ENCODE measurements around the gene GPR15. TPM values are rescaled to one million over a fixed set of nuclear protein-coding genes. Genes with fewer than 3 reads are reported as not detected.
A peak's percentile ranks its signal among the peaks of the same experiment; 100 is the strongest.

Gene GPR15
- 10 to 100 TPM in 2 of 5 experiments, 1 to 10 TPM in 3; 3.3 to 24.2 (median 5.1) TPM for total RNA-seq
- polyA plus RNA-seq: under 1 TPM; 0.52 to 0.79 TPM
- not detected for total RNA-seq

GRCh38 chr3:98531622-98532274 is at the start of gene GPR15:
Gene GPR15 (plus strand): TSS chr3:98531978. CDS start chr3:98532034, 56 bp downstream.
- intact Hi-C loops (cut with micrococcal nuclease): loop anchor here in 1 of 2 donors (1.0 kb wide), 1 partner anchor 8 kb away; no protein-coding TSS in a partner anchor
- ATAC-seq (peak; percentile 18), DNase-seq (no peak)
- H3K27ac ChIP-seq (ENCODE audit: low read depth, low read length): no peak within 1 kb of the TSS
- ChIA-PET CTCF (no interaction called here), POLR2A (no interaction called here)
- Mint-ChIP-seq H3K36me3 (peaks cover 0 to 42% (median 0%) of the 10 kb centered on the region in 5 donors), H3K27me3 (peaks cover 0 to 2% (median 0%) of the 10 kb centered on the region in 5 donors), H3K27ac (peak within 1 kb of the TSS in 1 of 9 donors; percentile 82), H3K9me3 (no peaks in the 10 kb centered on the region), H3K4me1 (peaks cover 0 to 53% (median 0%) of the 10 kb centered on the region in 7 donors), H3K4me3 (peak within 1 kb of the TSS in 2 of 10 donors; percentile 2 to 69)
- H3K27me3 ChIP-seq (ENCODE audit: control insufficient read depth in 2 of 2, insufficient read depth in 2 of 2, low read length in 2 of 2): no peaks in the 10 kb centered on the region
- H3K9me3 ChIP-seq (ENCODE audit: control insufficient read depth in 2 of 3, low read length in 3 of 3): no peaks in the 10 kb centered on the region
- no peaks in the 10 kb centered on the region for H3K4me1 ChIP-seq (ENCODE audit: control insufficient read depth in 2 of 2, insufficient read depth in 2 of 2, low read length in 2 of 2)
- no peaks in the 10 kb centered on the region for H3K36me3 ChIP-seq (ENCODE audit: control insufficient read depth in 2 of 3, insufficient read depth in 3 of 3, low read length in 3 of 3)
- no peak within 1 kb of the TSS for H3K4me3 ChIP-seq (ENCODE audit: low read length)

- Histone ChIP-seq H3K4me3 (ENCODE audit: low read length) (no peak overlapping the region), H3K4me1 (ENCODE audit: control insufficient read depth in 2 of 2, insufficient read depth in 2 of 2, low read length in 2 of 2) (no peaks in the 10 kb centered on the region), H3K27me3 (ENCODE audit: control insufficient read depth in 2 of 2, insufficient read depth in 2 of 2, low read length in 2 of 2) (no peaks in the 10 kb centered on the region), H3K27ac (ENCODE audit: low read depth, low read length) (no peak overlapping the region), H3K9me3 (ENCODE audit: control insufficient read depth in 2 of 3, low read length in 3 of 3) (peaks cover 0 to 14% (median 4%) of the 10 kb centered on the region in 3 experiments), H3K36me3 (ENCODE audit: control insufficient read depth in 2 of 3, insufficient read depth in 3 of 3, low read length in 3 of 3) (no peaks in the 10 kb centered on the region)
- Mint-ChIP-seq H3K4me3 (no peak overlapping the region), H3K9me3 (peaks cover 12 to 81% (median 44%) of the 10 kb centered on the region in 11 donors), H3K4me1 (peaks cover 0 to 11% (median 0%) of the 10 kb centered on the region in 7 donors), H3K27ac (no peak overlapping the region), H3K27me3 (peaks cover 4 to 33% (median 25%) of the 10 kb centered on the region in 5 donors), H3K36me3 (peaks cover 0 to 26% (median 10%) of the 10 kb centered on the region in 5 donors)
- POLR2A ChIA-PET: no interaction called here
- ATAC-seq: no peak
- CTCF ChIA-PET: no interaction called here
- intact Hi-C loops (cut with micrococcal nuclease): no loop called here
- DNase-seq: no peak
These were observed 48.9 kb upstream of the GPR15 start for GRCh38 chr3:98482717-98483482.

DNA sequence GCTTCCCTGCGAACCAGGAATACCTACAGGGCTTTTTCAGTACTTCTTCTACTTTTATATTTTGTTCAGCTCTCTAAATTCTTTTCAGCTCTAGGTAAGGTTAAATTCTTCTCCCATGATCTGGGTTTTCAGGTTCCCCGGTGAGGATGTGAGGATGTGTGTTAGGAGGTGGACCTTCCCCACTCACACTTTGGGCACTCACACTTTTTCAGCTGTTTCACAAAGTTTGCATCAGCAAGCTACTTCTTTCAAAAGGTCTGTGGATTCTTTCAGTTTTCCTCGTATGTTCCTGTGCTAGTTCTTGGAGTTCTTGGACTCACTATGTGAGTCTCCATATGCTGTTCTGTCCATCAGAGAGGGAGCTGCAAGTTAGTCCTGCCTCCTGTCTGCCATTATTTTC is 48.2 kb upstream of the GPR15 start:
- DNase-seq (no peak), ATAC-seq (no peak)
- no peak overlapping the region for H3K27ac ChIP-seq (ENCODE audit: low read depth, low read length)
- H3K27ac Mint-ChIP-seq: no peak overlapping the region
- no peaks in the 10 kb centered on the region for H3K4me1 ChIP-seq (ENCODE audit: control insufficient read depth in 2 of 2, insufficient read depth in 2 of 2, low read length in 2 of 2)
- peaks cover 0 to 11% (median 0%) of the 10 kb centered on the region in 7 donors for H3K4me1 Mint-ChIP-seq
- no peaks in the 10 kb centered on the region for H3K36me3 ChIP-seq (ENCODE audit: control insufficient read depth in 2 of 3, insufficient read depth in 3 of 3, low read length in 3 of 3)
- peaks cover 18 to 85% (median 47%) of the 10 kb centered on the region in 11 donors for H3K9me3 Mint-ChIP-seq
- H3K27me3 Mint-ChIP-seq: peaks cover 4 to 37% (median 27%) of the 10 kb centered on the region in 5 donors
- peaks cover 0 to 11% (median 4%) of the 10 kb centered on the region in 3 experiments for H3K9me3 ChIP-seq (ENCODE audit: control insufficient read depth in 2 of 3, low read length in 3 of 3)
- H3K4me3 ChIP-seq (ENCODE audit: low read length): no peak overlapping the region
- no peak overlapping the region for H3K4me3 Mint-ChIP-seq
- ChIA-PET POLR2A (no interaction called here), CTCF (no interaction called here)
- H3K27me3 ChIP-seq (ENCODE audit: control insufficient read depth in 2 of 2, insufficient read depth in 2 of 2, low read length in 2 of 2): no peaks in the 10 kb centered on the region
- peaks cover 0 to 30% (median 17%) of the 10 kb centered on the region in 5 donors for H3K36me3 Mint-ChIP-seq
- intact Hi-C loops (cut with micrococcal nuclease): no loop called here

GRCh38 chr3:98497381-98497780 is 34.4 kb upstream of the GPR15 start, which contains the start of gene OR5K2:
Gene OR5K2 (plus strand): TSS chr3:98497681. CDS start chr3:98497681, 0 bp downstream.
- Histone ChIP-seq H3K36me3 (ENCODE audit: control insufficient read depth in 2 of 3, insufficient read depth in 3 of 3, low read length in 3 of 3) (no peaks in the 10 kb centered on the region), H3K27ac (ENCODE audit: low read depth, low read length) (no peak within 1 kb of the TSS), H3K9me3 (ENCODE audit: control insufficient read depth in 2 of 3, low read length in 3 of 3) (no peaks in the 10 kb centered on the region), H3K4me3 (ENCODE audit: low read length) (no peak within 1 kb of the TSS), H3K27me3 (ENCODE audit: control insufficient read depth in 2 of 2, insufficient read depth in 2 of 2, low read length in 2 of 2) (no peaks in the 10 kb centered on the region), H3K4me1 (ENCODE audit: control insufficient read depth in 2 of 2, insufficient read depth in 2 of 2, low read length in 2 of 2) (no peaks in the 10 kb centered on the region)
- H3K4me3 Mint-ChIP-seq: no peak within 1 kb of the TSS
- intact Hi-C loops (cut with micrococcal nuclease): no loop called here
- ChIA-PET CTCF (interaction anchor here (0.6 kb wide), 1 partner anchor 1729 kb away, joined by 5 read pairs; no protein-coding TSS in a partner anchor), POLR2A (no interaction called here)
- H3K36me3 Mint-ChIP-seq: peaks cover 0 to 11% (median 0%) of the 10 kb centered on the region in 5 donors
- peaks cover 0 to 2% (median 0%) of the 10 kb centered on the region in 11 donors for H3K9me3 Mint-ChIP-seq
- peaks cover 0 to 24% (median 6%) of the 10 kb centered on the region in 5 donors for H3K27me3 Mint-ChIP-seq
- no peaks in the 10 kb centered on the region for H3K4me1 Mint-ChIP-seq
- ATAC-seq (no peak), DNase-seq (no peak)
- H3K27ac Mint-ChIP-seq: no peak within 1 kb of the TSS

GRCh38 chr3:98500019-98500418 is 31.8 kb upstream of the GPR15 start:
- CTCF ChIA-PET: no interaction called here
- ATAC-seq (no peak), DNase-seq (no peak)
- Mint-ChIP-seq H3K27me3 (peaks cover 0 to 3% (median 0%) of the 10 kb centered on the region in 5 donors), H3K27ac (no peak overlapping the region), H3K9me3 (peaks cover 0 to 2% (median 0%) of the 10 kb centered on the region in 11 donors), H3K4me1 (peaks cover 0 to 6% (median 0%) of the 10 kb centered on the region in 7 donors), H3K36me3 (peaks cover 0 to 23% (median 4%) of the 10 kb centered on the region in 5 donors), H3K4me3 (no peak overlapping the region)
- POLR2A ChIA-PET: no interaction called here
- no peak overlapping the region for H3K27ac ChIP-seq (ENCODE audit: low read depth, low read length)
- no peaks in the 10 kb centered on the region for H3K36me3 ChIP-seq (ENCODE audit: control insufficient read depth in 2 of 3, insufficient read depth in 3 of 3, low read length in 3 of 3)
- H3K4me1 ChIP-seq (ENCODE audit: control insufficient read depth in 2 of 2, insufficient read depth in 2 of 2, low read length in 2 of 2): no peaks in the 10 kb centered on the region
- intact Hi-C loops (cut with micrococcal nuclease): no loop called here
- H3K4me3 ChIP-seq (ENCODE audit: low read length): no peak overlapping the region
- no peaks in the 10 kb centered on the region for H3K27me3 ChIP-seq (ENCODE audit: control insufficient read depth in 2 of 2, insufficient read depth in 2 of 2, low read length in 2 of 2)
- H3K9me3 ChIP-seq (ENCODE audit: control insufficient read depth in 2 of 3, low read length in 3 of 3): no peaks in the 10 kb centered on the region

DNA sequence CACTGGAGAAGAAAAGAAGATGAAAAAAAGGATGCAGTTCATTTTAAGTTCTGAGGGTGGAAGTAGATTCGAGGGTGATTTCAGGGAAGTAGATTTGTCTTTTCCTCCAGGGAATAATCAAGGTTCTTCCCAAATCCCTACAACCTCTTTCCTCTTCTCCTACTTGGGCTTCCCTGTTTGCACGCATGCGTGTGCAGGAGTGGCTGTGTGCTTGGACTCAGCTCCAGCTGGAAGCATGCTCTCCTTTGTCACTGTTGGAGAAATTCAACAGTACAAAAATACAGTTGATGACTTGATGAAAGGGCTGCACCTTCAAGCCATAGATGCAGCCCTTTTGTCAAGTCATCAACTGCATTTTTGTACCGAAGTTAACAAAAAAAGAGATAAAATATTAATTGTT is 30.5 kb upstream of the GPR15 start:
- CTCF ChIA-PET: no interaction called here
- intact Hi-C loops (cut with micrococcal nuclease): no loop called here
- no peak overlapping the region for H3K4me3 ChIP-seq (ENCODE audit: low read length)
- Mint-ChIP-seq H3K4me3 (no peak overlapping the region), H3K27ac (peak overlapping the region in 1 of 9 donors; percentile 74), H3K4me1 (peaks cover 0 to 6% (median 0%) of the 10 kb centered on the region in 7 donors), H3K36me3 (peaks cover 0 to 27% (median 4%) of the 10 kb centered on the region in 5 donors), H3K9me3 (peaks cover 0 to 2% (median 0%) of the 10 kb centered on the region in 11 donors), H3K27me3 (peaks cover 0 to 3% (median 0%) of the 10 kb centered on the region in 5 donors)
- H3K36me3 ChIP-seq (ENCODE audit: control insufficient read depth in 2 of 3, insufficient read depth in 3 of 3, low read length in 3 of 3): no peaks in the 10 kb centered on the region
- POLR2A ChIA-PET: no interaction called here
- no peaks in the 10 kb centered on the region for H3K27me3 ChIP-seq (ENCODE audit: control insufficient read depth in 2 of 2, insufficient read depth in 2 of 2, low read length in 2 of 2)
- no peaks in the 10 kb centered on the region for H3K9me3 ChIP-seq (ENCODE audit: control insufficient read depth in 2 of 3, low read length in 3 of 3)
- H3K27ac ChIP-seq (ENCODE audit: low read depth, low read length): no peak overlapping the region
- no peaks in the 10 kb centered on the region for H3K4me1 ChIP-seq (ENCODE audit: control insufficient read depth in 2 of 2, insufficient read depth in 2 of 2, low read length in 2 of 2)
- DNase-seq (no peak), ATAC-seq (no peak)
